GM21619 (cell line): ENCODE measurements around the gene LAPTM5.

Source experiments
- ATAC-seq: cut with Tn5 transposase; IDR thresholded peaks from one replicate; pipeline ENCODE4 v1.9.1; 2021; ENCODE audit not compliant: unreplicated experiment

The LAPTM5 gene

GRCh38 chr1:30684881-30685795, 72.4 kb downstream of the LAPTM5 start:
- ATAC-seq = no peak

- no peak for ATAC-seq
These were observed 73.3 kb downstream of the LAPTM5 start for GRCh38 chr1:30684259-30684658.

GRCh38 chr1:30683699-30684098, 73.9 kb downstream of the LAPTM5 start:
- ATAC-seq = no peak
